HepG2 (cell line): Measurements from ENCODE around the gene SCAPER. TPM values are rescaled to one million over a fixed set of nuclear protein-coding genes. Genes with fewer than 3 reads are reported as not detected.

Source experiments
- ATAC-seq: fragments of 200-7000 bp; cut with Tn5 transposase; 3 replicates; pipeline ENCODE4 v1.9.1; 2020; ENCODE audit warnings: mild to moderate bottlenecking, moderate library complexity
- BruUV-seq: library from RNA; stranded (reverse); fragments of 400-500 nt; replicated peaks from 2 replicates; lab custom pipeline; 2021; lab: Mats Ljungman, UMichigan
- CTCF ChIA-PET: fragments of 300-600 bp; formaldehyde crosslinking; extraction: SDS; loops from one replicate; lab custom pipeline; 2021; ENCODE audit warnings: low total read pairs, inconsistent platforms, low intra/inter-chr PET ratio; lab: Yijun Ruan, JAX
- POLR2A ChIA-PET: fragments of 350-600 bp; sonication (Branson Sonifier 250); formaldehyde crosslinking; loops from one replicate; lab custom pipeline; 2020; ENCODE audit warnings: antibody characterized with exemption, inconsistent platforms; lab: Yijun Ruan, JAX
- DNase-seq: peaks from one replicate; pipeline ENCODE4 v3.0.0-alpha.2; 2015; ENCODE audit warnings: low spot score
- FAIRE-seq: peaks from 3 replicates; lab custom pipeline; 2011; peaks lifted over from hg19 to GRCh38; lab: Jason Lieb, UNC
- H2AFZ ChIP-seq: one replicate; pipeline ENCODE4 v1.6.1; 2011; ENCODE audit warnings: low read length, inconsistent platforms
- H3K27ac ChIP-seq: fragments of 300-600 bp; 3 replicates; pipeline ENCODE4 v1.8.0; 2011; ENCODE audit warnings: mixed run types, mild to moderate bottlenecking, mixed read lengths, low read length, inconsistent platforms; ENCODE audit not compliant: insufficient read depth; ENCODE audit errors: extremely low read length
- H3K27me3 ChIP-seq, 2 experiments: fragments of 200-600 bp in 1 of 2; 2 replicates in 1 of 2; 3 replicates in 1 of 2; pipeline versions ENCODE4 v1.6.0 to v1.8.0; 2011; ENCODE audit warnings: low read length in 2 of 2, mild to moderate bottlenecking in 2 of 2, moderate library complexity in 2 of 2, inconsistent platforms in 1 of 2; ENCODE audit not compliant: insufficient read depth in 2 of 2, control insufficient read depth in 1 of 2
- H3K36me3 ChIP-seq, 2 experiments: fragments of 200-600 bp in 1 of 2; replicated peaks in 1 of 2; 2 replicates in 1 of 2; 3 replicates in 1 of 2; pipeline versions ENCODE4 v1.5.1 to v1.8.0; 2011; ENCODE audit warnings: low read length in 2 of 2, inconsistent platforms in 1 of 2; ENCODE audit not compliant: insufficient read depth in 2 of 2, control insufficient read depth in 1 of 2
- H3K4me1 ChIP-seq: 2 replicates; pipeline ENCODE4 v1.5.1; 2012; ENCODE audit warnings: low read length, inconsistent platforms; ENCODE audit not compliant: insufficient read depth
- H3K4me2 ChIP-seq: 2 replicates; pipeline ENCODE4 v1.6.0; 2011; ENCODE audit warnings: low read depth, low read length, inconsistent platforms
- H3K4me3 ChIP-seq, 3 experiments: fragments of 200-600 bp in 1 of 3; sonication (generic), shearing (Covaris generic) in 1 of 3; replicated peaks in 1 of 3; 2 replicates each; pipeline ENCODE4 v1.5.1; 2011 to 2016; ENCODE audit warnings: low read length in 3 of 3, inconsistent platforms in 2 of 3, low read depth in 2 of 3, mild to moderate bottlenecking in 2 of 3, control low read depth in 1 of 3, mixed read lengths in 1 of 3; ENCODE audit not compliant: insufficient read depth in 1 of 3
- H3K79me2 ChIP-seq: one replicate; pipeline ENCODE4 v1.6.1; 2011; ENCODE audit warnings: low read length, inconsistent platforms; ENCODE audit not compliant: insufficient read depth
- H3K9ac ChIP-seq: 2 replicates; pipeline ENCODE4 v1.6.0; 2011; ENCODE audit warnings: mild to moderate bottlenecking, low read depth, low read length, inconsistent platforms; ENCODE audit not compliant: insufficient read depth
- H3K9me3 ChIP-seq: 2 replicates; pipeline ENCODE4 v1.5.1; 2012; ENCODE audit warnings: mild to moderate bottlenecking, low read length
- H4K20me1 ChIP-seq: 2 replicates; pipeline ENCODE4 v1.6.0; 2011; ENCODE audit warnings: inconsistent platforms, mild to moderate bottlenecking, low read length, moderate library complexity; ENCODE audit not compliant: insufficient read depth
- ETV6 ChIP-seq: sonication (generic); formaldehyde crosslinking; conservative IDR thresholded peaks from 2 replicates; pipeline ENCODE4 v1.4.0; 2020; ENCODE audit warnings: missing genetic modification reagents
- KDM5B ChIP-seq: sonication (generic); formaldehyde crosslinking; IDR thresholded peaks from 2 replicates; pipeline ENCODE4 v1.4.0; 2020; ENCODE audit warnings: missing genetic modification reagents, mild to moderate bottlenecking, borderline replicate concordance
- MXD4 ChIP-seq: IDR thresholded peaks from 2 replicates; pipeline ENCODE4 v1.6.1; 2016; ENCODE audit warnings: mild to moderate bottlenecking, missing biosample characterization, missing genetic modification reagents
- POLR2A ChIP-seq, 2 experiments: IDR thresholded peaks; 2 replicates each; pipeline ENCODE4 v1.6.1; 2011; ENCODE audit warnings: low read depth in 2 of 2, low read length in 2 of 2, mild to moderate bottlenecking in 1 of 2, moderate library complexity in 1 of 2; ENCODE audit not compliant: insufficient read depth in 1 of 2
- SKI ChIP-seq: fragments of 450-650 bp; IDR thresholded peaks from one replicate; pipeline ENCODE4 v1.6.1; 2018; ENCODE audit warnings: mild to moderate bottlenecking; ENCODE audit not compliant: partially characterized antibody
- ZFP41 ChIP-seq: sonication (generic); formaldehyde crosslinking; IDR thresholded peaks from 2 replicates; pipeline ENCODE4 v1.4.0; 2020; ENCODE audit warnings: mild to moderate bottlenecking, missing genetic modification reagents, borderline replicate concordance
- ZNF12 ChIP-seq: sonication (generic); formaldehyde crosslinking; IDR thresholded peaks from 2 replicates; pipeline ENCODE4 v1.5.0; 2020; ENCODE audit warnings: missing genetic modification reagents
- ZNF160 ChIP-seq: sonication (generic); formaldehyde crosslinking; IDR thresholded peaks from 2 replicates; pipeline ENCODE4 v1.8.0; 2022; ENCODE audit warnings: mild to moderate bottlenecking, inconsistent platforms, missing genetic modification reagents
- ZNF709 ChIP-seq: sonication (generic); formaldehyde crosslinking; IDR thresholded peaks from 2 replicates; pipeline ENCODE4 v1.5.0; 2020; ENCODE audit warnings: mild to moderate bottlenecking, missing genetic modification reagents
- ZNF83 ChIP-seq: sonication (generic); formaldehyde crosslinking; IDR thresholded peaks from 2 replicates; pipeline ENCODE4 v1.4.0; 2020; ENCODE audit warnings: missing genetic modification reagents, mild to moderate bottlenecking, borderline replicate concordance
- WGBS: methylation state at CpG from one replicate; pipeline ENCODE4 v1.1.6; 2017; ENCODE audit warnings: low lambda C conversion rate; 5-methylcytosine and 5-hydroxymethylcytosine counted together
- in situ Hi-C: cut with HindIII; loops from 2 replicates; pipeline ENCODE4 v1.10.0; 2017; ENCODE audit warnings: low pct_unique_long_range_greater_than_20kb; ENCODE audit not compliant: extremely low pct_ligation_motif_present
- intact Hi-C: fragments of 100-400 bp; cut with micrococcal nuclease; formaldehyde crosslinking; loops from one replicate; pipeline ENCODE4 v1.10.0; 2022; ENCODE audit not compliant: unreplicated experiment
- polyA plus RNA-seq, 8 experiments: library from polyadenylated mRNA; depleted of rRNA in 3 of 8; stranded (reverse) in 7 of 8; unstranded in 1 of 8; fragments of >200 nt; fragmentation: Illumina TruSeq in 4 of 8; extraction: Trizol in 4 of 8; gene quantifications; 2 replicates each; pipeline versions ENCODE4 v1.2.1 to v1.2.3, GENCODE V29; 2011 to 2016; ENCODE audit warnings: low read depth in 4 of 8, missing spikeins in 1 of 8, mixed read lengths in 1 of 8; ENCODE audit not compliant: insufficient read depth in 1 of 8
- total RNA-seq, 5 experiments: library from RNA; depleted of rRNA; stranded (reverse); fragments of >200 nt; fragmentation: Illumina TruSeq; extraction: Trizol; gene quantifications; 2 replicates each; pipeline ENCODE4 v1.2.3, GENCODE V29; 2016; ENCODE audit warnings: low read depth in 1 of 5
- TF ChIP-seq, protein P1 (sequence below): sonication (generic); formaldehyde crosslinking; IDR thresholded peaks from 2 replicates; pipeline ENCODE4 v1.5.1; 2020; ENCODE audit warnings: mild to moderate bottlenecking, missing genetic modification reagents, moderate library complexity

Gene SCAPER
- total and polyA plus RNA-seq, 2 of the 13 experiments (the other 11 are each of a cell fraction or from before 2014, with no cell fraction given): 4.3 to 10.5 TPM

DNA sequence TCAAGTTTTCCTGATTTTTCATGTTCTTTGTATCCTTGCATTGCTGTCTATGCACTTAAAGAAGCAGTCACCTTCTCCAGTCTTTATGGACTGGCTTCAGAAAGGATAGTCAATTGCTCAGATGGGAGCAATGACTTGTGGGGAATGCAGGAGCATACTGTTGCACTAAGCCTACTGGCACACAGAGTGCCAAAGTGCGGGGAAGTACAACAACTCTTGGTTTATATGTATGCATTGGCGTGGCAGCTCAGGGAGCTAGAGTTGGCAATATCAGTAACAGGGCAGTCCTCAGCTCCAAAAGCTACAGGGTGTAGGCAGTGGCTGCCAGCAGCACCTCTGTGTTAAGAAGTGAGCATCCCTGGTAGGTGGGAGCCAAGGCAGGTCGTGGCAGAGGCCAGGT is 141.1 kb downstream of the SCAPER start:
- no peak for ATAC-seq
- in situ Hi-C loops: no loop called here
- no TSS peak for BruUV-seq
- no peak for DNase-seq
- Histone ChIP-seq H3K4me1 (no peaks in the 10 kb centered on the region), H3K4me3 (no peak overlapping the region), H4K20me1 (no peaks in the 10 kb centered on the region), H3K9me3 (peaks cover 10% of the 10 kb centered on the region), H3K79me2 (no peaks in the 10 kb centered on the region), H2AFZ (no peak overlapping the region), H3K27ac (no peak overlapping the region), H3K27me3 (no peaks in the 10 kb centered on the region; a peak in 1 of 5 replicates), H3K4me2 (no peak overlapping the region), H3K9ac (no peak overlapping the region), H3K36me3 (peaks cover 6 to 24% of the 10 kb centered on the region in 2 experiments; a peak in 4 of 5 replicates)
- POLR2A ChIA-PET: no interaction called here
- CTCF ChIA-PET: no interaction called here
- FAIRE-seq: no peak
- 86% methylated on average over 2 of the region's 3 CpGs for WGBS
- TF ChIP-seq SKI (no peak), ZFP41 (CRISPR knock-in tag) (no peak), ZNF83 (no peak), KDM5B (no peak), POLR2A (IDR thresholded peaks at IDR 0.05; ENCODE audit: insufficient read depth in 1 of 2, low read depth in 2 of 2, low read length in 2 of 2) (no peak), ZNF709 (CRISPR knock-in tag) (no peak), MXD4 (no peak), ETV6 (CRISPR knock-in tag) (no peak)
- TF ChIP-seq, protein P1, sequence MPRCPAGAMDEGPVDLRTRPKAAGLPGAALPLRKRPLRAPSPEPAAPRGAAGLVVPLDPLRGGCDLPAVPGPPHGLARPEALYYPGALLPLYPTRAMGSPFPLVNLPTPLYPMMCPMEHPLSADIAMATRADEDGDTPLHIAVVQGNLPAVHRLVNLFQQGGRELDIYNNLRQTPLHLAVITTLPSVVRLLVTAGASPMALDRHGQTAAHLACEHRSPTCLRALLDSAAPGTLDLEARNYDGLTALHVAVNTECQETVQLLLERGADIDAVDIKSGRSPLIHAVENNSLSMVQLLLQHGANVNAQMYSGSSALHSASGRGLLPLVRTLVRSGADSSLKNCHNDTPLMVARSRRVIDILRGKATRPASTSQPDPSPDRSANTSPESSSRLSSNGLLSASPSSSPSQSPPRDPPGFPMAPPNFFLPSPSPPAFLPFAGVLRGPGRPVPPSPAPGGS: no peak
- intact Hi-C loops: no loop called here

DNA sequence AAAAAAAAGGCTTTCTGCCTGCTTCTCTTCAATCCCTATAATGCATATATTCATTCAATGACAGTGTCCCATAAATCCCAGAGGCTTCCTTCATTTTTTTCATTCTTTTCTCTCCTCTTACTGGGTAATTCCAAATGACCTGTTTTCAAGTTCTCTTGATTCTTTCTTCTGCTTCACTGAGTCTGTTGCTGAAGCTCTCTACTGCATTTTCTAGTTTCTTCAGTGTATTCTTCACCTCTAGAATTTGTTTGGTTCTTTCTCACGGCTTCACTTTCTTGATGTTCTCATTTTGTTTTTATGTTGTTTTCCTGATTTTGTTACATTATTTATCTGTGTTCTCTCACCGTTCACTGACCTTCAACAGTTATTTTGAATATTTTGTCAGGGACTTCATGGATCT is 141.6 kb downstream of the SCAPER start:
- Histone ChIP-seq H3K4me3 (no peak overlapping the region), H3K4me2 (no peak overlapping the region), H3K4me1 (no peaks in the 10 kb centered on the region), H4K20me1 (no peaks in the 10 kb centered on the region), H3K9me3 (peaks cover 10% of the 10 kb centered on the region), H3K27me3 (no peaks in the 10 kb centered on the region; a peak in 1 of 5 replicates), H3K9ac (no peak overlapping the region), H3K27ac (no peak overlapping the region), H2AFZ (no peak overlapping the region), H3K79me2 (no peaks in the 10 kb centered on the region), H3K36me3 (peaks cover 6 to 24% of the 10 kb centered on the region in 2 experiments; a peak in 4 of 5 replicates)
- ChIA-PET CTCF (no interaction called here), POLR2A (no interaction called here)
- intact Hi-C loops (no loop called here), in situ Hi-C loops (no loop called here)
- ATAC-seq (no peak), DNase-seq (no peak), FAIRE-seq (no peak)
- TF ChIP-seq ZNF12 (CRISPR knock-in tag): no peak
- TF ChIP-seq ZNF160 (CRISPR knock-in tag): peak; percentile 100
- BruUV-seq: no TSS peak
- 95% methylated on average over 2 of the region's 2 CpGs for WGBS
